Inferior parietal cortex (tissue), 1 donor: ENCODE measurements around the gene RPS21.

Experiments used
- DNase-seq: peaks from one replicate; pipeline ENCODE4 v3.0.0-alpha.2; 2016; ENCODE audit errors: extremely low spot score

The RPS21 gene

DNA sequence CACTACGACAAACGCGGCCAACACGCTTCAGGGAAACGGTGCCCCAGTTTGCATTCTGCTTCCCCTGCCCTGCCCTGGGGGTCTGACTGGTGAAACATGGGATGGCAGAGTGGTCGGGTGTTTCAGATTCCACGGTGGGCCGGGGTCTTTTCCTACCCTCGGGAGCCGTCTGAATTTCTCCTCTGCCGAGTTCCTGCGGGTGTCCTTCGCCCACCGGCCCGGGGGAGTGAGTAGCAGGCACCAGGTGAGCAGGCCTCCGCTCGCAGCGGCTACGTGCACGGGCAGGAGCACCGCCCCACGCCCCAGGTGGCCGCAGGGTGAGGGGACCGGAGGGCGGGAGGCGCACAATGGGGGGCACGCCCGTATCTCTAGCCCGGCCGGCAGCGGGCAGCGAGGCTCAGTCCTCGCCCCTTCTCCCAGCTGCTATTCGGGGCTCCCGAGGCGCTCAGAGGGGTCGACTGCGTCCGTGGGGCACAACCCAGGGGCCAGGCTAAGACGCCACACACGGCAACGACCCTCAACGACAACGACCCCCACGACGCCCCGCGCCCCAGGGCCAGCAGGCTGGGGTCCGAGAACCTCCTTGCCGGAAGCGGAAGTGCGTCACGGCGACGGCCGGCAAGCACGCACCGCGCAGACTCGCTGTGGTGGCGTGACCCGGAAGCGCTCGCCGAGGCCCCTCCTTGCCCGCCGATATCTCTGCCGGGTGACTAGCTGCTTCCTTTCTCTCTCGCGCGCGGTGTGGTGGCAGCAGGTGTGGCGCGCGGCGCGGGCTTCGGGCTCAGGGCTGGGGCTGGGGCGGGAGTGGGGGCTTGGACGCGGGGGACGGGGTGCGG is at the start of gene RPS21:
TSS of gene RPS21 (plus strand) at position 721 of the 836 bp plus-strand sequence. CDS start 236 bp downstream, outside the sequence.
- peak; percentile 94 for DNase-seq

- no peak for DNase-seq
These were observed 49.2 kb upstream of the RPS21 start for GRCh38 chr20:62337558-62338293.

GRCh38 chr20:62338294-62338620 is 48.6 kb upstream of the RPS21 start:
- DNase-seq: no peak

GRCh38 chr20:62339647-62340062 is 47.2 kb upstream of the RPS21 start:
- no peak for DNase-seq

- DNase-seq: no peak
These were observed 44.0 kb upstream of the RPS21 start for GRCh38 chr20:62342910-62343309.

DNA sequence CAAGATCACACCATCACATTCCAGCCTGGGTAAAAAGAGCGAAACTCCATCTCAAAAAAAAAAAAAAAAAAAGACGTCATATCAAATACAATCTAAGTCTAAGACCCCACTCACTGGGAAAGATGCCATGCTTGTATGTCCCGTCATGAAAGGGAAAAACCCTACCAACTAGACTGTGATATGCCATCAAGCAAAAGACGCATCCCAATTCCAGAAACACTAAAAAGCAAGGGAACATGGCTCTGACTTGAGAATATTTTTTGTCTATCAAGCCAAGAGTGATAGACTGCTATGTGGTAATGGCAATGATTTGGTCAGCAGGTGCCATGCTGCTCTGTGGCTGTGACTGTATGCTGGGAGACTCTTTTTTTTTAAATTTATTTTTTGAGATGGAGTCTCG is 42.8 kb upstream of the RPS21 start:
- DNase-seq: no peak

- no peak for DNase-seq
These were observed 42.1 kb upstream of the RPS21 start for GRCh38 chr20:62344782-62345181.

GRCh38 chr20:62345681-62346370 is 41.1 kb upstream of the RPS21 start:
- DNase-seq: no peak

- DNase-seq: no peak
These were observed 40.3 kb upstream of the RPS21 start for GRCh38 chr20:62346398-62347150.

DNA sequence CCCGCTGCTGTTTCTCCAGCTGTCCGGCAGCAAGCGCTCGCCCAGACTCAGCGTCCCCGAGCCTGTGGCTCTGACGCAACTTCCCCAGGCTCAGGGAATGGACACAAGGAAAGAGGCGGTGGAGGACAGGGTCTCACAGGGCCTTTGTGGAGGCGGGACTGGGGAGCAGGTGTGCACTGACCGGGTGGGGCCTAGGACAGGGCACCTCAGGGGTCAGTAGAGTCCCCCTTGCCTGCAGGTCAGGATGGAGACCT is 39.8 kb upstream of the RPS21 start:
- no peak for DNase-seq

- DNase-seq: no peak
These were observed 39.5 kb upstream of the RPS21 start for GRCh38 chr20:62347445-62347844.

DNA sequence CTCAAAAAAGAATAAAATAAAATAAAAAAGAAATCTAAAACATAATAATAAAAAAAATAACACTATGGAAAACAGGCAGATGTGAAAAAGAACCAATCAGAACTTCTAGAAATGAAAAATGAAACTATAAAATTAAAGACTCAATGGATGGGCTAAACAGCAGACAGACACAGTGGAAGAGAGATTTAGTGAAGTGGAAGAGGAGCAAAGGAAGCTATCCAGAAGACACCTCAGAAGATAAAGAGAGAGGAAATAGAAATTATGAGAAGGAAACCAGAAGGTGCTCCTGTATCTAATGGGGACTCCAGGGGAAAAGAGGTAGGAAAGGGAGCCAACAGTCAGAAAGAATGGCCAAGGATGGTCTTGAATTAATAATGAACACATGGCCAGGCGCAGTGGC is 38.3 kb upstream of the RPS21 start:
- DNase-seq: no peak

DNA sequence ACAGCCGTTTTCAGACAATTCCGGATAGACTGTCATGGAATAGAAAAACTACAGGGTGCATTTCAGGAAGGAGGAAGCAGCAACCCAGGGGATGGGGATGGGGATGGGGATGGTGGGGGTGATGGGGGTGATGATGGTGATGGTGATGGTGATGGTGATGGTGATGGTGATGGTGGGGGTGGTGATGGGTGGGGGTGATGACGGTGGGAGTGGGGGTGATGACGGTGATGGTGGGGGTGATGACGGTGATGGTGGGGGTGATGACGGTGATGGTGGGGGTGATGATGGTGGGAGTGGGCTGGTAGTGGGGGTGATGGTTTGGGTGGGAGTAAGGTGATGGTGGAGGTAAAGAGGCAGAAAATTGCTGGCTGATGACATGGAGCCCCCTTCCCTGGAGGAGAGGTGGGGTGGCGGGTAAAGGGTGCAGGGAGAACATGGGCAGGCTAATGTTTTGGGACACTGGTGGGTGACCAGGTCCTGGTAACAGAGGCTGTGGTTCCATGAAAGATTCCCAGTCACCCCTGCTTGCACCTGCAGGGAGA is 37.3 kb upstream of the RPS21 start:
- no peak for DNase-seq

- no peak for DNase-seq
These were observed 36.7 kb upstream of the RPS21 start for GRCh38 chr20:62350098-62350628.

DNA sequence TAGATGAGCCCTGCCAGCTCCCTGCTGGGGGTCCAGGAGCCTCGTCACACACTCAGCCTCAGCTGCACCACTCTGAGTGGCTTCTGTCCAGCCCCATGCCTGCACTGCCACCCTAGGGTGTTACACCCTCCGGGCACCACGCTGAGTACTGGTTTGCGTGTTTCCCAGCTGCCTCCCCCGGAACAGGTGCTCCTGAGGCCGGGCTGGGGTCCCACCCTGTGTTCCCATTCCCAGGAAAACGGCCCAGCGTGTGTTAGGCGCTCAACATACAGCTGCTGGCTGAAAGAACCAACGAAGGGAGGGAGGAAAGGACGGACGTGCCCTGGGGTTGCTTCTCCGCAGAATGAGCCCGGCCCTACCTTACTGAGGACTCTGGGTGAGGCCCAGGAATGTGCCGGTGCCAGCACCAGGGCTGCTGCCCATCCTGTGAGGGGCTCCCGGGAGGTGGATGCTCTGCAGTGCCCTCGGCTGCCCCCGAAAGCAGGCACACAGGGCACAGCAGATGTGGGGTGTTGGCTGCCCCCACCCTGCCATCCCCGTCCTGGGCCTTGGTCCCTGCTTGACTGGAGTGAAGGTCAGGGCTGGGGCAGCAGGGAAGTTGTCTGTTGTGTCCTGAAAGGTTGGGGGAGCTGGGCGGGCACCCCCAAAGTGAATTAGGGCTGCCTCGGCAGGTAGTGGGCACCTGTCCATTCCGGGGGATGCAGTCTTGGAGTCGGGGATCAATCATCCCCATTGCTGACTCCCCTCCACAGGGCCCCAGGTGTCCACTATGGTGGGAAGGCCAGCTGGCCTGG is 36.1 kb upstream of the RPS21 start:
- DNase-seq: no peak

GRCh38 chr20:62351469-62352401 is 35.2 kb upstream of the RPS21 start:
- DNase-seq: no peak

DNA sequence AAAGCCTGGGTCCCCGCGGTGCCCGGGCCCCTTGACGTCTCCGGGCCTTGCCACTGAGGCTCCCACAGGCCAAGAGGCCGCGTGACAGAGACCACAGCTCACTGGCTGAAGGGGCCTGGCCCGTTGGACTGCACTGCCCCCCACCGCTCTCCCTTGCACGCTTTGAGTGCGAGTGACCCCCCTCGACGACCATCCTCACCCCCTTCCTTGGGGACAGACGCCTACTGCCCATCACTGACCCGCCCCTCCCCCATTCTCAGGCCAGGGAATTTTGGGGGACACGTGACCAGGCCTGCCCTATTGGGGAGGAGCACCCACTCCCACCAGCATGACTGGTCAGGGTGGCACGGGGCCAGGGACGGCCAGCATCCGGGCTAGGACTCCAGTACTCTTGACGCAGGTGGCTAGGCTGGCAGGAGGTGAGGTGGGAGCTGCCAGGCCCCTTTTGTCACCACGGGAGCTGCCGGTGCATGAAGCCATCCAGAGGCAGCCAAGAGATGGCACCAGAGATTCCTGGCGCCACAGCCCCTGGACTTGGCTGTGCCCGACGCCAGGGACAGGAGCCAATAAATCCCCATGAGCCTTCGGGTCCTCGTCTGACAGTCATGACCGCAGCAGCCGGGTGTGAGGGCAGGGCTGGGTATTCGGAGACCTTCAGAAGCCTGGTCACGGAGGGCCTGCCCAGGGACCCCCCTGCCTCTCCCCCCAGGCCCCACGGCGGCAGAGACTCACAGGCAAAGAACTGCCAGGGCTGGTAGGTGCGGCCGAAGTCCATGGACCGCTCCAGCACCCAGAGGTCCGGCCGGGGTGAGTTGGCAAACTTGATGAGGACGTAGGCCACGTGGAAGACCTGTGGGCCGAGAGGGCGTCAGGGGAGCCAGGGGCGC is 34.3 kb upstream of the RPS21 start:
- DNase-seq: peak; percentile 63

DNA sequence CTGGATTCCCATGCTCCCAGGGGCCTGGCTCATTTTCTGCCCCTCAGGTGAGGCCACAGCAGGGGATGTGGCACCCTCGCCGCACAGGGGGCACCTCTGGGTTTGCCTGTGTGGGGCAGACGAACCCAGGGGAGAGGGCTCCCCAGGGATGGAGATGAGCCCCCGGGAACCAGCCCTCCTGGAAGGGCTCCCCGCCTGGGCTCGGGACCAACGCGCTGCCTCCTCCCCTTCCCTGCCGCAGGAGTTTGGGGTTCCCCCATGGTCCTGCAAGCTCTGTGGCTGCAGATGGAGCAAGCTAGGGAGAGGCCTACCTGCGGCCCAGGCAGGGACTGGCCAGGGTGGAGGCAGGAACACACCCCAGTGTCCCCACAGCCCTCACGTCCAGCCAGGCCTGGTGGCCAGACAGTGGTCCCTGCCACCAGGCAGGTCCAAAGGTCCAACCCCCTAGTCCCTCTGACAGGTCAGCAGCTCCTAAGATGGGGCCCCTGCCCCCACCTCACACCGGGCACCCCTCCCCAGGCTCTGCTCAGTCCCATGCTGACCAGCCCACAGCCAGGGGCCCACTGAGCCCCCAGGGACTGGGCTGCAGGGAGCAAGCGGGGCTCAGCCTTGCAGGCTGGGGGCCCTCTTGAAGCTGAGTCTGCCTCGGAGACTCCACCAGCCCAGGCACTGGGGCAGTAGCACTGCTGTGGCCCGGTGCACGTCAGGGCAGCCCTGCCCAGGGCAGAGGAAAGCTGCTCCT is 33.4 kb upstream of the RPS21 start:
- DNase-seq: no peak
